ENCODE results near the gene AMPD1.

The AMPD1 gene

DNA sequence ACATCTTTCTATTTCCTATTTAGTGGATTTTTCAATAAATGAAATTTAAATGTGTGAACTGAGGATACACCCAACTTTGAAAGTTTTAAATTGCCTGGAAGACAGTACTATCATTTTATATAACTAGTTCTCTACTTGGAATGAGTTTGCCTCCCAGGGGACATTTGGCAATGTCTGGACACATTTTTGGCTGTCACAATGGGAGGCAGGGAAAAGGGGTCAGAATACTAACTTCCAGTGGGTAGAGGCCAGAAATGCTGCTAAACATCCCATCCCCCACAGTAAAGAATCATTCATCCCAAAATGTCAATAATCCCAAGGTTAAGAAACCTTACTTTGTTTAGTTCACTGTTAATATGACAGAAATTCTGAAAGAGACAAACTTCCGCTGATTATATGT, 34.4 kb upstream of the AMPD1 start:
- H3K4me3 ChIP-seq (ENCODE audit: low read depth, low read length), result no peak overlapping the region
- TF ChIP-seq, protein P1, sequence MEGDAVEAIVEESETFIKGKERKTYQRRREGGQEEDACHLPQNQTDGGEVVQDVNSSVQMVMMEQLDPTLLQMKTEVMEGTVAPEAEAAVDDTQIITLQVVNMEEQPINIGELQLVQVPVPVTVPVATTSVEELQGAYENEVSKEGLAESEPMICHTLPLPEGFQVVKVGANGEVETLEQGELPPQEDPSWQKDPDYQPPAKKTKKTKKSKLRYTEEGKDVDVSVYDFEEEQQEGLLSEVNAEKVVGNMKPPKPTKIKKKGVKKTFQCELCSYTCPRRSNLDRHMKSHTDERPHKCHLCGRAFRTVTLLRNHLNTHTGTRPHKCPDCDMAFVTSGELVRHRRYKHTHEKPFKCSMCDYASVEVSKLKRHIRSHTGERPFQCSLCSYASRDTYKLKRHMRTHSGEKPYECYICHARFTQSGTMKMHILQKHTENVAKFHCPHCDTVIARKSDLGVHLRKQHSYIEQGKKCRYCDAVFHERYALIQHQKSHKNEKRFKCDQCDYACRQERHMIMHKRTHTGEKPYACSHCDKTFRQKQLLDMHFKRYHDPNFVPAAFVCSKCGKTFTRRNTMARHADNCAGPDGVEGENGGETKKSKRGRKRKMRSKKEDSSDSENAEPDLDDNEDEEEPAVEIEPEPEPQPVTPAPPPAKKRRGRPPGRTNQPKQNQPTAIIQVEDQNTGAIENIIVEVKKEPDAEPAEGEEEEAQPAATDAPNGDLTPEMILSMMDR (IDR thresholded peaks at IDR 0.05; ENCODE audit: low read depth, low read length), result no peak
- TF ChIP-seq, protein P2, sequence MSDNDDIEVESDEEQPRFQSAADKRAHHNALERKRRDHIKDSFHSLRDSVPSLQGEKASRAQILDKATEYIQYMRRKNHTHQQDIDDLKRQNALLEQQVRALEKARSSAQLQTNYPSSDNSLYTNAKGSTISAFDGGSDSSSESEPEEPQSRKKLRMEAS (IDR thresholded peaks at IDR 0.05; ENCODE audit: low read depth, low read length), result no peak
- TF ChIP-seq MYC (IDR thresholded peaks at IDR 0.05; ENCODE audit: low read depth, low read length) (no peak), POLR2A (IDR thresholded peaks at IDR 0.05; ENCODE audit: extremely low read depth, insufficient read length) (no peak)
- no peak for DNase-seq (ENCODE audit: low read depth)

DNA sequence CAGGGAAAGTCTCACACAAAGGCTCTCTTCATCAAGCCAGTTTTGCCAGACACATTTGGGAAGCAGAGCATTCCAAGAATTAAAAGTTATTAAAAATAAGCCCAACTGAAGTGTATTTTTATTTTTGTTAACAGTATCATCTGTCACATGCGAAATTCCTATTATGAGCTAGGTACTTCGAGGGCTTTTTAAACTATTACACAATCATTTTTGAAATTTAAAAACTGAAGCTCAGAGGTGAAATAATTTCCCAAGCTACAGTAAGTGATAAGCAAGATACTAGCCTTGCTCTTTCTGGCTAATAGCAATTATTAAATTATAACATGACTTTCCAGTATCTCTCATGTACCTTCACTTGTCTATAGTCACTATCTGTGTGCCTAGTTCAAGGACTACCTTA, 33.2 kb upstream of the AMPD1 start:
- DNase-seq (ENCODE audit: low read depth), result no peak
- no peak for TF ChIP-seq POLR2A (IDR thresholded peaks at IDR 0.05; ENCODE audit: extremely low read depth, insufficient read length)
- TF ChIP-seq, protein P2 (IDR thresholded peaks at IDR 0.05; ENCODE audit: low read depth, low read length), result no peak
- no peak overlapping the region for H3K4me3 ChIP-seq (ENCODE audit: low read depth, low read length)

DNA sequence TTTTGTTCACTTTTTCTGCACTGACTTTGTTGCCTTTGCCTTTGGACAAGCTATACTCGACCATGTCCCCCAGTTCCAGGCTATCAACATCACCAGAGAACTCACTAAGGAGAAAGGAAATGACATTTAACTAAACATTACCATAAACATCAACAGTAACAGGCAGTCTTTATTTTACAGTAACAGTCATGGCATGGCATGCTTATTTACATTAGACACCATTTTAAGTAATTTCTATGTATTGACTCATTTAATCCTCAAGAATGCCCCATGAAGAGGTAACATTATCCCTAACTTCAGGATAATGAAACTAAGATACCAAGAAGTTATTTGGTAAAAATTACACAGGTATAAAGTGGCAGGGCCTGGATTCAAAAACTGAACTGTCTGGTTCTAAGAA, 29.9 kb upstream of the AMPD1 start:
- TF ChIP-seq POLR2A (IDR thresholded peaks at IDR 0.05; ENCODE audit: extremely low read depth, insufficient read length) (no peak), MYC (IDR thresholded peaks at IDR 0.05; ENCODE audit: low read depth, low read length) (no peak)
- TF ChIP-seq, protein P1 (IDR thresholded peaks at IDR 0.05; ENCODE audit: low read depth, low read length), result no peak
- TF ChIP-seq, protein P2 (IDR thresholded peaks at IDR 0.05; ENCODE audit: low read depth, low read length), result no peak
- no peak for DNase-seq (ENCODE audit: low read depth)
- no peak overlapping the region for H3K4me3 ChIP-seq (ENCODE audit: low read depth, low read length)

DNA sequence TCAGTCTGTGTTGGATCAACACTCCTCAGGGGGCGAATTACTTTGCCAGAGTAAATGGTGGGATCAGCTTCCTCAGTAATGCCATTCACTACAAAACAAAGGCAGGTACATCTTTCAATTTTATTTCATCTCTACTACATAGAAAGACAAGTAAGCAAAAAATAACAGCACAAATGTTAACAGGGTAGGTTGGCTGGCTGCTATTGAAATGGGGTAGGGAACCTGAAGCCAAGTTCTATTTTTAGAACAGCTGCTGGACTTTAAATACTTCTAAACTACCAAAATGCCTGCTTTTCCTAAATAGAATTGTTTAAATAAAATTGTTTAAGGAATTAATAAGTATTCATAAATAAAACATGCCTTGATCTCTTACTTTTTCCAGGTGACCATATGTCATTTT, 28.6 kb upstream of the AMPD1 start:
- no peak for DNase-seq (ENCODE audit: low read depth)
- no peak overlapping the region for H3K4me3 ChIP-seq (ENCODE audit: low read depth, low read length)
- TF ChIP-seq, protein P1 (IDR thresholded peaks at IDR 0.05; ENCODE audit: low read depth, low read length), result no peak
- TF ChIP-seq MYC (IDR thresholded peaks at IDR 0.05; ENCODE audit: low read depth, low read length), result no peak
- TF ChIP-seq, protein P2 (IDR thresholded peaks at IDR 0.05; ENCODE audit: low read depth, low read length), result no peak
- no peak for TF ChIP-seq POLR2A (IDR thresholded peaks at IDR 0.05; ENCODE audit: extremely low read depth, insufficient read length)

DNA sequence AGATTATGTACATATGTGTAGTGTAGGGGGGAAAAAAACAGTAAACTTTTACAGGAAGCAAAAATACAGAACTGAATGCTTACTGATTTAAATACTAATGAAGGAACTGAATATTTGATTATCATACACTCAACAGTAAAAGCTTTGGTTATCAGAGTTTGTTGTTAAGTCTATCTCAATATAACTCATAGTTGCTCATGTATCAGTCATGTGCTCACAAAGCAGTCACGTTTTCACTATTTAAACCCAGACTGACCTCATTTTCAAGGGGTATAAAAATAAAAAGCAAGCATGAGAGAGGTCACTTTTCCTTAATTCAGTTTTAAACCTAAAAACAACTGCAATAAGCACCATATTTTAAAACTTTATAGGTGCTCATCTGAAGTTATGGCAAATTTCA, 28.1 kb upstream of the AMPD1 start:
- TF ChIP-seq POLR2A (IDR thresholded peaks at IDR 0.05; ENCODE audit: extremely low read depth, insufficient read length), result no peak
- TF ChIP-seq, protein P2 (IDR thresholded peaks at IDR 0.05; ENCODE audit: low read depth, low read length), result no peak
- no peak overlapping the region for H3K4me3 ChIP-seq (ENCODE audit: low read depth, low read length)
- DNase-seq (ENCODE audit: low read depth), result no peak

DNA sequence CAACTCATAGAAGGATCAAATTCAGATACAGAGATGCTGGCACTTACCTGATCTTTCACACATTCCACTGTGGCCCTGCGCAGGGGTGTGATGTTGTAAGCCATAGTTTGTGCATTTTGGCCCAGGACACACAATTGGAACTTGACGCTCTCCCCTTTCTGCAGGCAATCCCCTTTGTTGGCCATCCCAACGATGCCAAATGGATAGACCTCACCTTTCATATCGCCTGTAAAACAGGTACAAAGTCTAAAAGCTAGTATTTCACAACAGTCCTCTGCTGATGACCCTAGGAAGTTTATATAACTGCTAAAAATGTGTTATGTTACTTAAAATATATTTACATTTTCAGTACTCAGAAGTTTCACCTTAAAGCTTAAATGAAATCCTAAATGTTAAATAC, 25.1 kb upstream of the AMPD1 start:
- TF ChIP-seq POLR2A (IDR thresholded peaks at IDR 0.05; ENCODE audit: extremely low read depth, insufficient read length), result no peak
- TF ChIP-seq, protein P2 (IDR thresholded peaks at IDR 0.05; ENCODE audit: low read depth, low read length), result no peak
- TF ChIP-seq, protein P1 (IDR thresholded peaks at IDR 0.05; ENCODE audit: low read depth, low read length), result no peak
- no peak for TF ChIP-seq MYC (IDR thresholded peaks at IDR 0.05; ENCODE audit: low read depth, low read length)
- H3K4me3 ChIP-seq (ENCODE audit: low read depth, low read length), result no peak overlapping the region
- no peak for DNase-seq (ENCODE audit: low read depth)

DNA sequence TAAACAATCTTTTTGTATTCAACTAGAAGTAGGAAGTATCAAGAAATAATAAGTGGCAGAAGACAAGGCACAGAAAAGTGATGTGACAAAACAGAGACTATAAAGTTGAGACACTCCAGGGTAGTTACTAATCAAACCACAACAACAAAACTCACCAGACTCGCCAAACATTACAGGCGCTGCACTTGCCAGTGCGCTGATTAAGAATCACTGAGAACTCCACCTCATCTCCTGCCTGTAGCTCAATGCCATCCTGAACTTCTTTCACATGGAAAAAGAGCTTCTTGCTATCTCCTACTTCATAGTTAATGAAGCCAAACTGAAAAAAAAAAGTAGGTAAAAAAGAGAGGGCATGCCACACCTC, 24.1 kb upstream of the AMPD1 start:
- peak; percentile 30 for DNase-seq (ENCODE audit: low read depth)
- TF ChIP-seq MYC (IDR thresholded peaks at IDR 0.05; ENCODE audit: low read depth, low read length), result no peak
- TF ChIP-seq, protein P2 (IDR thresholded peaks at IDR 0.05; ENCODE audit: low read depth, low read length), result no peak
- TF ChIP-seq, protein P1 (IDR thresholded peaks at IDR 0.05; ENCODE audit: low read depth, low read length), result no peak
- H3K4me3 ChIP-seq (ENCODE audit: low read depth, low read length), result no peak overlapping the region
